NCI-H774 (cell line): Measurements from ENCODE around the gene SYT9.
A peak's percentile ranks its signal among the peaks of the same experiment; 100 is the strongest.

Experiments
- DNase-seq: peaks from one replicate; lab custom pipeline; 2025; lab: John Stamatoyannopoulos, UW

Gene SYT9

DNA sequence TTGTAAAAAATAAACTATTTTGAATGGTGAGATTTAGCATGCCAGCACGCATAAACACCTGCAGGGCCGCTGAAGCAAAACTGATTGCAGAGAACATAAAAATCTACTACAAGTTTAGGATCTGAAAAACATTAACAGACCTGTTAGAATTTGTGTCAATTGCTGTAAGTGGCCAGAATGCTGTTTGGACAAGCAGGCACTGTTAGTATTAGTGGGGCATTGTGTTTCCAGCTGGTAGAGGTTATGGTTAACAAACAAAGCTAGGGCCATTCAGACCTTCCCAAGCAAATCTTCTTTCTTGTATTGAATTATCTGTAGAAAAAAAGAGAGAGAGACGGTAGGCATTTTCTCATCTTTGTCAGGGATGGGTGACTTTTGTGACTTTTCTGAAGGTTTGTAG, 176.0 kb downstream of the SYT9 start:
- DNase-seq = peak; percentile 47

DNA sequence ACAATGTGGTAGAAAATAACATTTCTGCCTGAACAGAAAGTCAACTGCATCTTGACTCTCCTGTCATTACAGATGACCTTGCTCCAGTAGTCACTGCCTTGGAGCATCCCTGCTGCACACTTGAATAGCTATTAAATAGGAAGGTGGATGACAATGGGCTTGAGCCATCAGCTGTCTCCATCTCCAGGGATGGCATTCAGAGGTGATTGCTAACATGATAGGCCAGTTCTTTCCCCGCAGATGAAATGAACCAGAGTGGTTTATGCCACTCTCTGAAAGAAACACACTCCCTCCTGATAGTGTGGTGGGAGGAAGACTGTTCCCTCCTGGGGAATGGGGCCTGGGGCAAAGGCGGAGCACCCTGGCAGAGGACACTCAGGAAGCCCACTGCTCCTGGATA, 176.5 kb downstream of the SYT9 start:
- DNase-seq = no peak

DNA sequence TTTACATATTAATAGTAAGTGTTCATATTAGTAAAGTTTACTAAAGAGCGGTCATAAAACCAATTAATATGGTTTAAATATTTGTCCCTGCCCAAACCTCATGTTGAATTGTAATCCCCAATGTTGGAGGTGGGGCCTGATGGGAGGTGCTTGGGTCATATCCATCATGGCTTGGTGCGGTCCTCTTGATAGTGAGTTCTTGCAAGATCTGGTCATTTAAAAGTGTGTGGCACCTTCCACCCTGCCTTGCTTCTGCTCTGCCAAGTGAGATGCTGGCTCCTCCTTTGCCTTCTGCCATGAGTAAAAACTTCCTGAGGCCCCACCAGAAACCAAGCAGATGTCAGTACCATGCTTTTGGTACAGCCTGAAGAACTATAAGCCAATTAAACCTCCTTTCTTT, 178.8 kb downstream of the SYT9 start:
- DNase-seq = no peak

DNA sequence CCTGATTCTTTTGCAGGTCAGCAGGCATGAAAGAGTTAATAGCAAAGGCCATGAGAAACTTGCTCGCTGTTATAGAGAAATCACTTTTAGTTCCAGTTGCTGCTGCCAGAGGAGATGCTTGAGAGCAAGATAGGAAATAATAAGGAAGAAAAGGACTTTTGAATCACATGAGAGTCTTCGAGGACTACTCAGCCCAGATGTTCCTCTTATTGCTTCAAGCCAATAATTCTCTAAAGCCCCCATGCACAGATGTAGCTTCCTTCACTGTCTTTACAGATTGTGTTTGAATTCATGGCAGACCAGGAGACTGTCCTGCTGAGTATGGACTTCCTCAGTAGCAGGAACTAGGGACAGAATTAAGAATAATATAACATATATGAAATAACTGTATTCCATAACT, 183.5 kb downstream of the SYT9 start:
- no peak for DNase-seq

DNA sequence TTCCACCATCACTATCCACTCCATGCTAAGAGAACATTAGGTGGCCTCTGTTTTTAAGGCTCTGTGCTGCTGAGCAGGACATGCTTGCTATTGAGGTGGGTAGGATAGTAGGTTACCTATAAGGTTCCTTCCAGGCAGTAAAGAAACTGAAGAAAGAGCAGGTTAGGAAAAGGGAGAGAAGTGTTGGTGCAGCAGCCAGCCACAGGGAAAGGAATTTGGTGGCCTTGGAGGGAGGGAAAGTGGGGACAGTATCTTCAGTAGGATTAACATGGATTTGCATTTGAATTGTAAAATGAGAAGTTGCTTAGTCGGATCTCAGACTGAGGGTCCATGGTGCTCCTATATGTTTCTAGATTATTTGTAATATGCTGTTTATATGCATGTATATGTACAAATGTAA, 184.4 kb downstream of the SYT9 start:
- no peak for DNase-seq

DNA sequence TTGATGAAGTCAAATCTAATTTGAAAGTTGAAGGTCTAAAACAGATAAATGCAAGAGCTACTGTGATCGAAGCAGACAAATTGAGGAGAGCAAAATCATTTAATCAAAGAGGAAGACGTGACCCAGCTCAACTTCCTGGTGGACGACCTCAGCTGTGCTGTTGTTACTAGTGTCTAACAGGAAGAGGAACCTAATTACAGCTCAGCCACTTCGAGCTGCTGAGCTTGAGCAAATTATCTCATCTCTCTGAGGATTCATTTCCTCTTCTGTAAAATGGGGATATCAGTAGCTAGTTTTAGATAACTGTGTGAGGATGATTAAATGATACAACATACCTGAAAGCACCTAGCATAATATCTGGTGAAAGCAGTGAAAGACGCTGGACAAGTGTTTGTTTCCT, 185.0 kb downstream of the SYT9 start:
- peak; percentile 5 for DNase-seq

DNA sequence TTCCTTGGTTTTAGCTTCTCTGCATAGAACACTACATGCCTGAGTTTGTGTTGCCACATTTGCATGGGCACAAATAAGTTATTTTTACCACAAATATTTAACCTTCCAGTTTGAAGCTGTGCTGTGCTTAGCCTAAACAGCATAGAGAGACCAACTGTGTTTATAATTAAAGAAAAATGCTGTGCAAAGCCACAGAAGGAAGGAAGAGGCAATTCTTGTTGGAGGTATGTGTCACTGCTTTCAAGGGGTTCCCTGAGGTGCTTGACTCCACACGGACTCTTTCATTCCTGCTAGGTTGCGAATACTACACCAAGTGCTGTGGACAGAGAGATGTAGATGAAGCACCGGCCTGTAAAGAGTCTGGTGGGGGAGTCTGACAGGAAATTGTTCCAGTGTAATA, 186.0 kb downstream of the SYT9 start:
- no peak for DNase-seq

DNA sequence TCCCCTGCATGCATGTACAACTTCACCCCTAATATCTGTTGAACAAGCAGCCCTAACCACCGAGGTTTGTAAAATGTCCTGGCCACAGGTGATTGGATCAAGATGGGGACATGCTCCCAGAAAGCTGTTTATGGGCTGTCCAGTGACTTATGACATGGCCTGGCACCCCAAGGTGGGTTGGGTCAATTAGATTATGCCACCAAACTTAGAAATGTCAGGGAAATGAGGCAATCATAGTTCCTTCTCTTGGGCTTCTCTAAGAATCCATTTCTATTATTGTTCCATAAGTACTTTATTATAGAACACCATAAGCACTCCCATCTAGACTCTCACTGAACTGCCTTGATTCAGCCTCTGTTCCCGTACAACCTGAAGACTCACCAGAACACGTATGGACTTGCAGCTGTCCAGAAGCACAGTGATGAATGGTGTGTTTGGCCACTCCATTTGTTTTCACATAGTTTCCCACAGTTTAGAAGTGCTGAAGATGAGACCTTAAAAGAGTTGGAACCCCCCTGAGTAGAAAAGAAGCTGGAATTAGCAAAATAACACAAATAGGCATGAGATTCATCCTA, 188.1 kb downstream of the SYT9 start:
- no peak for DNase-seq

DNA sequence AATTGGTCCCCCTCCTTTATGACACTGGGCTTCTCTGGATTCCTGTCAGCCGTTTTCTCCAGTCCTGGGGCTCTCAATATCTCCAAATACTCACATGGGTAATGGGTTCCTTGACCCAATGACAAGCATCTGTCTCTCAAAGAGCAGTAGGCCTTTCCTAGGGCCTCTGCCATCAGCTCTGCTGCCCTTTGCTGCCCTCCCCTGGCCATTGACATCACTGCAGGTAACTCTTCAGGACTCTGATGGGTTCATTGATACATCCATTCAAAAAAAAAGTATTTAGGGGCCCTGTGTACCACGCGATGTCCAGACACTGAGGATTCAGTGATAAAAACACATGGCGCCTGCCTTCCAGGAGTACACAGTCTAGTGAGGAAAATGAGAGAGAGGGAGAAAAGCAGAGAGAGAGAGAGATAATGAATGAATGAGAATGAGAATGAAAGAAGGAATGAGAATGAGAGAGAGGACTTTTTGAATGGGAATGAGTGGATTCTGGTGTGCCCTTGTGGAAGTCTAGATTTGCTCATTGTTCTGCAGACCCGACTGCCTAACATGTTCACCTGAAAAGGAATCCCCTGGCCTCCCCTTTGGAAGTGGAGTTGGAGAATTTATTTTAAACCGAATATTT, 191.0 kb downstream of the SYT9 start:
- peak; percentile 55 for DNase-seq

DNA sequence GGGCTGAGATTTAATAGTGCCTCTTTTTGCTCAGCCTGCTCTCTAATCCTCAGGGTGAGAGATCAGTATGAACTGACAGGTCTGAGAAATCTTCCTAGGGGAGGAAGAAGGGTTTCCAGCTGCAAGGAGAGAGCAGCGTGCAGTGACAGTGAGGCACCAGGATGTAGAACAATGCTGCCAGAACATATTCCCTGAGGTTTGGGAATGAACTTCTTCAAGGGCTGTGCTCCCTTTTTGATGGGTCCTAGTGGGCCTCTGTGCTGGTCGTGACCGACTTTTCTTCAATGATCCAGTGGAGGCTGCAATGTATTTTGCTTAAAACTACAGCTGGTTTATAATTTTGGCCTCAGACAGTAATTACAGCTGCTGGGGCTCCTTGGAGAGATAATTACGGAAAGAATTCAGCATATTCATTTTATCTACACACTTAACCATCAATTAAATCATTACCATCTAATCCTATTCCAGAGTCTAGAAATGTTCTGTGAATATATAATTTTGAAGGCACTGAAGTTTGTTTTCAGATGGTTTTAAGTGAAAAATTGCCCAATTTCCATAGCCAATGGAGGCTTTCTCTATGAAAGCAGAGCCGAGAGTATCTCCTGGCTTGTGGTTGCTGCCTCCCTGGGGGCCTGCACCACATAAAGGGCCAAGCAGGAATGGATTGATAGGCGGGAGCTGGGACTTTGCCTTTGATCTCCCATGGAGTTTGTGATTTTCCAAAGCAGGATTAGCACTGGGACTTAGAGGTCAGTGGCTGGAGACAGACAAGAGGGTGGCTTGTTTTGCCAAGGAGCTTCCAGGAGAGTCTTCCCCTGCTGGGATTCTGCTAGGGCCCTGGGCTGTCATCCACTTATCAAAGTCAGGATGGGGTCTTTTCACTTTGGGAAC, 192.6 kb downstream of the SYT9 start:
- DNase-seq = no peak

DNA sequence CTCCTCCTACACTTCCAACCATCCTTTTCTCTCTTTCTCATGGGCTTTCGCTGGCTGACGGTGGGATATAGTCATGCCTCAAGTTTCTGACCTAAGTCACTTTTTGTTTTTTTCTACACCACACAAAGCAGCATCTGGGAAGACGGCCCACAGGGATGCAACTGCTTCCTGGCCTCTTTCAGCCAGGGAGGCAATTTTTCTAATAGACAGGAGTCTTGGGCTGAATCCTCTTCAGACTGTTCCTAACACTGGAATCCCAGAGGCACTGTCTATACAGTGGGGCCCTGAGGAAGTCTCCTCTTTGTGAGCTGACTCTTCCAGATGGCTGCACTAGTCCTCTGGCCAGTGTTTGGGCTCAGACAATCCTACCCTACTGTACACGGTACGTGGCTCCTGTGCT, 193.9 kb downstream of the SYT9 start:
- DNase-seq = no peak

DNA sequence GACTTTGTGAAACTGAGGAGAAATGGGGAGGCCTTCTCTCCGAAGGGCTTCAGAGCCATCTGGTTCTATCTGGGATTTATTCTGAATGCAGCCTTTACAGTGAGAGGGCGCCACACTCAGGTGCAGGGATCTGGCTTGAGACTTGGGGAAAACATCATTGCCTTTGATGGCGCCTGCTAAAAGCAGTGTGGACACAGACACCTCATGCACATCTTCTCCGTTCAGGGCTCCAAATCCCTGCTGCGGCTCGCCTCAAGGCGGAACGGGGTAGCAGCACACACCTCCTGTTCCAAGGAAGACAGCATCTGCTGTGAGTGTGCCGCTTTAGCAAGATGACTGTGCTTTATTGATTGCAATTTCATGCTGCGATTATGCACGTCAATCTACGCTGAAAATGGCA, 196.5 kb downstream of the SYT9 start:
- DNase-seq = no peak

DNA sequence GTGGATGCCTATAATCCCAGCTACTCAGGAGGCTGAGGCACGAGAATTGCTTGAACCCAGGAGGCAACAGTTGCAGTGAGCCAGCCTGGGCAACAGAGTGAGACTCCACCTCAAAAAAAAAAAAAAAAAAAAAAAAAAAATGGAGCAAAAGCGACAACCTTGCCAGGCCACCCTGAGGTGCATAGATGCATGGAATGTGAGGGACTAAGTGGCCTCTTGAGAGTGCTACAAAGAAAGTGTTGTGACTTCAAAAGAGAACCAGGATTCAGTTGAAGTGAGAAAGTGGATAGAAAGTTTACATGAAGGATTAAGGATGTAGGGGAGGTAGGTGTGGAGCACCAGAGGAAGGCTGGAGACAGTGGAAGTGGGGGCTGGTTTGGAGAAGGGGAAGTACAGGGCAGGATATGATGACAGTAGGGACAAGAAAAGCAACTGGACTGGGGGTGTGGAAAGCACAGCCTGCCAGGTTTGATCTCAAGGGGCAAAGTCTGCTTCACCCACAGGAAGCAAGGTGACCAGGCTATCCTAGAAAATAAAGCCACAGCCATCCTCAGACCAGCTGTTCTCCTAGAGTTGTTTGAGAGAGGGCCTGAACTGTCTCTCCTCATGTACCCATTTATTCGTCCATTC, 197.6 kb downstream of the SYT9 start:
- no peak for DNase-seq

DNA sequence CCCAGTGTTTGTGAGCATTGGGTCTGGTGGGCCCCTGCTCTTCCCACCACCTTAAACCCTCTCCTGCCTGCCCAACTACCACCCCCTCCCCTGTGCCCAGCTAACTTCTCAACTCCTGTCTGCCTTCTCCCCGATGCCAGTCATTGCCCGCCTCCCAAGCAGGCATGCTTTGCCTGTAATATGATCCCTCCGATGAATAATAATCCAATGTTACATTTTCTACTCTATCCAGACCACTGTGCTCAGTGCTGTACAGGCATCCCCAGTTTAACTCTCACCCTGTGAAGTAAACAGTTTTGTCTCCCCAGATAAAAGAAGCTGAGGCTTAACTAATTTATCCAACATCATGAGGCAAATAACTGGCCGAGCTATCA, 198.1 kb downstream of the SYT9 start:
- DNase-seq = no peak

DNA sequence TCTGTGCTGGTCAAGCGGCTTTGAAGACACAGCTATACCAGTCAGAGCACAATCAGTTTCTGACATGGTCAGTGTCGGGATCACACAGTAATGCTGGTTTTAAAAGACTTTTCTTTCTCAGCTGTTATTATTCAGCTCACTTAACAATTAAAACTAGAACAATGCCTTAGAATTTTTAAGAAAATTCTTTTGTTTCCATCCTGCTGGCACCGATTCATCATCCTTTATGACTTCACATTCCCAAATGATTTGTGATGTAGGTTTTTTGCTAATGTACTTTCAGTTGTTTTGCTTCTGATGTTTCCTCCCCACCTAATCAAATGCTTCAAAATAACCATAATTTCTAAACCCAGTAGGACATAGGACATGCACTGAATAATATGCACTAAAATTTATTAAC, 199.1 kb downstream of the SYT9 start:
- DNase-seq = no peak

DNA sequence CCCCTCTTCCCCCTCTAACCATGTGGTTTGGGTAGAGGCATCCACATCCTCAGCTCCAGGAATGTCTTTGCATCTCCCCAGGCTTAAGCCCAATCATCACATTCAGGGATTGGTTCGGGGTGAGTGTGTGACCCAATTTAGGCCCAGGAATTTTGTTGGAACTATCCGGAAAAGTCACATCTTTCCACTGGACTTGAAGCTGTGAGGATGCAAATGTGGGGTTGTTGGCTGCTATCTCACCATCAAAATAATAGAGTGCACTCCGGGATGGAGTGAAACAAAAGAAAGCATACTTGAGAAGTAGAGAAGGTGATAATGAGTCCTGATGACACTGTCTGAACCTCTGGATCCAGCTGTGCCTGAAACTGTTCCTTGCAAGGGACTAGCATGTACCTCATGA, 199.8 kb downstream of the SYT9 start:
- no peak for DNase-seq

DNA sequence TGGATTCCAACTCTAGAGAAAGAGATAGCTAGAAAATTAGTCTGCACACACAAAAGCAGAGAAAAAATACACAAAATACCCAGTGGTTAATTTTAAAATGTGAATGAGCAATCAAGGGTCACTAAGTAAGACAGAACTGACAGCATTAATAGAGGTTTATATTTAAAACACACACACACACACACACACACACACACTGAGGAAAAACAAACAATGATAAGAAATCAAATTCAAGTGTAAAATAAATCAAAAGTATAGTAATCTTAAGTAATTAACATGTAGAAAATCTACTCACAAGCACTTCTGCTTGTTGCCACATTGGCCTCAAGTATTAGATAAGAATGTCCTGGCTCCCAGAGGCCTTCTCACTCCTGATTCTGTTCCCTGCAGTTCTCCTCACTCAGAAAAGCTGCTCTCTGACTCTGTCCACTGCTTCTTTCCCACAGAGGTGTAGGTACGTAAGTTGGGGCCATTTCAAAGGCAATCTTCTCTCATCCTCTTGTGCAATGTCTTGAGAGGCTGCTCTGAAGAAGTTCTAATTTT, 200.3 kb downstream of the SYT9 start:
- DNase-seq = no peak

DNA sequence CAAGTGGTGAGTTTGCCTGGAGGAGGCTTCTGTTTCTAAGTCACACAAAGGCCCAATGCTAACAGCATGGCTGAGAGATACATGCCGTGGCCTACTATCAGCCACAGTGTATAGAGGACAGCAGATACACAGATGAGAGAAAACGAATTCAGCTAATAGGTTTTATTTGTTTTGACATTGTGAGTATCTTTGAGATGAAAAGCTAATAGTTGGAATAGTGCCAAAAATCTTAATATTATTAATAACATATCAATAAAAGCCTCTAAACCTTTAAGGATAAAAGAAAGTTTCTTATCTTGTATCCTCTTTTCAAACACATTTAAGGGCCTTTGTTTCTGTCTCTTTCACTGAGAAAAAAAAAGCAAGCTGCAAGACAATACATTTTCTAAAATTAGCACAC, 203.2 kb downstream of the SYT9 start:
- DNase-seq = no peak

DNA sequence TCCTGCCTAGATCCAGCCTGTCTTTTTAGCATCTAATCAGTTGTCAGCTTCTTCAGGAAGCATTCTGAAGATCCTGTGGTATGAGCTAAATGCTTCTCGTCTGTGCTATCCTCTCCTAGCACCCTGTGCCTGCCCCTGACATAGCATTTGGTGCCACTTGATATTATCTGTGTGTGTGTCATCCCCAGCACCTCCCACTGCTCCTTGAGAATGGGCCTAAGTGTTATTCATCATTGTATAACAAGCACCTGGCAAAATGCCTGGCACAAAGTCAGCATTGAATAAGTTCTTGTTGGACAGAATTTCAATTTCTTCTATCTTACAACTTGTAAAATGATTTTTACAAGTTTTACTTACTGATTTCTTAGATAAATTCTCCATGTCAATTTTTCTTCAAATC, 205.5 kb downstream of the SYT9 start:
- DNase-seq = no peak

DNA sequence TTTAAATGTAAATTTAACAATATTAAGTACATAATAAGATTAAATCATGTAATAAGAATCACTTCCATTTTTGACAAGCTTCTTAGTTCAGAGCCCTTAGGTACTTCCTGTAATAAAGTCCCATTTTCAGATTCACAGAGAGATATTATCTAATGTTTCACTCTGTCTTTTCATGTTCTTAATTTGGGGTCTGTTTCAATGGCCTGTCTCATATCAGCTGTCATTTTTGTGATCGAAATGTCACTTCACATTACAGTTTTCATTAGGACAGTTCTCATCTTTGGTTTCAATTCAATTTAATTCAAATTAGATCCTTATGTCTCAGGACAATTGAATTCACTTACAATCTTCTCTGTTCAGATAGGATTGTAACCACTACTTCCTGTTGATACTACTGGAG, 211.0 kb downstream of the SYT9 start:
- no peak for DNase-seq

DNA sequence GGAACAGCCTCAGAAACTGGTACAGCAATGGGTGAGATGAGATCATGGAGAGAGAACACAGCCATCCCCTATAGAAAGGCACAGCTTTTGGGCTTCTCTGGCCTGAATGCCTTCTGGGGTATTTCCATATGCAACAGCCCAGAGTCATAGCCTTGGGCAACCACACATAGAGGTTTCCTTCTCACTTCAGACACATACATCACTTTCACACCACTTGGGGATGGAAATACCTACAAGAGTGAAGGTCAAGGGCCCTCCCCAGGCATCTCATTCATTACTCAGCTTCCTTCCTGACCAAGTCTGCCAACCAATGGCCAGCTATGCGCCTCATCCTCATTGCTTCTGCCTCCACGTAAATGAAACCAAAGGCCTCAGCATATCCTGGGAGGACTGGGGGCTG, 215.9 kb downstream of the SYT9 start:
- DNase-seq = no peak

DNA sequence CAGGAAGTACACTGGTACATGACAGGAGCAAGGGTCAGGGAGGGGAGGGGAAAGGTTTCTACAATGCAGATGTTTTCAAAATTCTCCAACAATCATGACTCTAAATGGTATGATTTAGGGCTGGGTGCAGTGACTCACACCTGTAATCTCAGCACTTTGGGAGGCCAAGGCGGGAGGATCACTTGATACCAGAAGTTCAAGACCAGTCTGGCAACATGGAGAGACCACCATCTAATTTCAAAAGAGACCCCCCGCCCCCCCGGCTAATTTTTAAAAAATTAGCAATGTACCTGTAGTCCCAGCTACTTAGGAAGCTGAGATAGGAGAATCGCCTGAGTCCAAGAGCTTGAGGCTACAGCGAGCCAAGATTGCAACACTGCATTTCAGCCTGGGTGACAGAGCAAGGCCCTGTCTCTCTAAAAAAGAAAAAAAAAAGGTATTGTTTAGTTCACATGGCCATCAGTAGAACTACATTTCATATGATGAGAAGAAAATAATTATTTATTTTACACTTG, 217.7 kb downstream of the SYT9 start:
- DNase-seq = no peak

DNA sequence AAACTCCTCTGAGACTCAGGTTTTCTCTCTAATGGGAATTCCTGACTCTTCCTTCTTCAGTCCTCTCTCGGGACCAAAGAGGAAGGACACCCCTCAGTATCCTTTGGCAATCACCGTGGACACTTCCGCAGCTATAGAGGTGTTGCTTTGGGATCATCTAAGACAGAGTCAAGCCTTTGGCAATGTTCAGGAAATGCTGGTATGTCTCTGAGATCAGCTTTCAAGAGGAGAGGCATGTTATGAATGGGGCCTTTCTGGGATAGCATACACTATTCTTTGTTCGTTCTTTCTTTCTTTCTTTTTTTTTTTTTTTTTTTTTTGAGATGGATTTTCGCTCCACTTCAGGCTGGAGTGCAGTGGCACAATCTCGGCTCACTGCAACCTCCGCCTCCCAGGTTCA, 219.4 kb downstream of the SYT9 start:
- DNase-seq = no peak
